ENCODE results near the gene SLC4A5.
A peak's percentile ranks its signal among the peaks of the same experiment; 100 is the strongest.
"Not testable (repeated sequence)": the region's sequence is repeated elsewhere in the genome, so short reads cannot be mapped to it uniquely, and the experiment has no call there.

The SLC4A5 gene

GRCh38 chr2:74364533-74365505, 21.6 kb upstream of the SLC4A5 start:
- DNase-seq: no peak

GRCh38 chr2:74361327-74361726, 18.1 kb upstream of the SLC4A5 start:
- DNase-seq: no peak

GRCh38 chr2:74357627-74358026, 14.4 kb upstream of the SLC4A5 start:
- no peak for DNase-seq

- DNase-seq: no peak
Observed at GRCh38 chr2:74349889-74350288, 6.7 kb upstream of the SLC4A5 start.

GRCh38 chr2:74347742-74348141, 4.5 kb upstream of the SLC4A5 start:
- DNase-seq: no peak

GRCh38 chr2:74347303-74347702, 4.1 kb upstream of the SLC4A5 start:
- DNase-seq: no peak

GRCh38 chr2:74345272-74345943, 2.2 kb upstream of the SLC4A5 start:
- no peak for DNase-seq

- DNase-seq: not testable (repeated sequence)
Observed at GRCh38 chr2:74336227-74336626, 7.0 kb downstream of the SLC4A5 start.

- peak; percentile 69 to 84 (median 77) for DNase-seq
Observed at GRCh38 chr2:74334931-74335333, 8.3 kb downstream of the SLC4A5 start.

GRCh38 chr2:74333896-74334586, 9.2 kb downstream of the SLC4A5 start:
- DNase-seq: no peak

GRCh38 chr2:74333175-74333574, 10.0 kb downstream of the SLC4A5 start:
- peak in 1 of 3 donors; percentile 28 for DNase-seq

GRCh38 chr2:74332550-74333174, 10.6 kb downstream of the SLC4A5 start:
- no peak for DNase-seq

GRCh38 chr2:74328573-74328972, 14.6 kb downstream of the SLC4A5 start:
- no peak for DNase-seq

GRCh38 chr2:74328074-74328473, 15.1 kb downstream of the SLC4A5 start:
- no peak for DNase-seq

- no peak for DNase-seq
Observed at GRCh38 chr2:74327627-74328026, 15.6 kb downstream of the SLC4A5 start.

GRCh38 chr2:74327199-74327598, 16.0 kb downstream of the SLC4A5 start:
- DNase-seq: no peak

GRCh38 chr2:74325815-74326214, 17.4 kb downstream of the SLC4A5 start:
- DNase-seq: no peak

- no peak for DNase-seq
Observed at GRCh38 chr2:74321737-74322136, 21.5 kb downstream of the SLC4A5 start.

GRCh38 chr2:74317701-74318100, 25.5 kb downstream of the SLC4A5 start:
- no peak for DNase-seq

GRCh38 chr2:74316627-74317295, 26.5 kb downstream of the SLC4A5 start:
- no peak for DNase-seq

- no peak for DNase-seq
Observed at GRCh38 chr2:74314107-74314506, 29.1 kb downstream of the SLC4A5 start.

GRCh38 chr2:74313497-74313896, 29.7 kb downstream of the SLC4A5 start:
- DNase-seq: no peak

Data from suppressor macrophage treated with lipopolysaccharide for 1 hour (primary cell).